Measurements from ENCODE around the gene GALNT2.

GRCh38 chr1:230299191-230300006 is 232.4 kb downstream of the GALNT2 start:
- TF ChIP-seq CTCF (IDR thresholded peaks at IDR 0.05 in 2 of 3, conservative IDR thresholded peaks at IDR 0.05 in 1 of 3; ENCODE audit: control insufficient read depth in 2 of 3, extremely low read depth in 1 of 3, insufficient read depth in 1 of 3, low read depth in 3 of 3, low read length in 3 of 3) (no peak), POLR2A (IDR thresholded peaks at IDR 0.05; ENCODE audit: low read depth, low read length) (no peak), EZH2 (IDR thresholded peaks at IDR 0.05; ENCODE audit: borderline replicate concordance, control insufficient read depth, low read depth, low read length) (no peak), SMC3 (IDR thresholded peaks at IDR 0.05; ENCODE audit: borderline replicate concordance, low read length) (no peak), FOS (IDR thresholded peaks at IDR 0.05; ENCODE audit: borderline replicate concordance, extremely low read depth, insufficient read length) (no peak), STAT1 (conservative IDR thresholded peaks at IDR 0.05) (no peak), SMAD5 (IDR thresholded peaks at IDR 0.05; ENCODE audit: low read depth) (no peak), YBX1 (IDR thresholded peaks at IDR 0.05) (no peak), ZNF384 (IDR thresholded peaks at IDR 0.05; ENCODE audit: borderline replicate concordance, low read depth, low read length) (no peak), CEBPB (IDR thresholded peaks at IDR 0.05; ENCODE audit: borderline replicate concordance in 1 of 2, low read depth in 2 of 2, low read length in 2 of 2) (no peak), TAF1 (IDR thresholded peaks at IDR 0.05; ENCODE audit: borderline replicate concordance, low read depth, low read length) (no peak), BHLHE40 (IDR thresholded peaks at IDR 0.05; ENCODE audit: borderline replicate concordance in 1 of 2, low read depth in 2 of 2, low read length in 1 of 2) (no peak)
